NCI-H1930 (cell line): ENCODE results near the gene FANCG.

ENCODE experiments used
- DNase-seq, 2 experiments: peaks; one replicate each; lab custom pipeline; 2025; lab: John Stamatoyannopoulos, UW

Gene FANCG

GRCh38 chr9:35103660-35104191 lies 24.0 kb upstream of the FANCG start:
- no peak for DNase-seq

DNA sequence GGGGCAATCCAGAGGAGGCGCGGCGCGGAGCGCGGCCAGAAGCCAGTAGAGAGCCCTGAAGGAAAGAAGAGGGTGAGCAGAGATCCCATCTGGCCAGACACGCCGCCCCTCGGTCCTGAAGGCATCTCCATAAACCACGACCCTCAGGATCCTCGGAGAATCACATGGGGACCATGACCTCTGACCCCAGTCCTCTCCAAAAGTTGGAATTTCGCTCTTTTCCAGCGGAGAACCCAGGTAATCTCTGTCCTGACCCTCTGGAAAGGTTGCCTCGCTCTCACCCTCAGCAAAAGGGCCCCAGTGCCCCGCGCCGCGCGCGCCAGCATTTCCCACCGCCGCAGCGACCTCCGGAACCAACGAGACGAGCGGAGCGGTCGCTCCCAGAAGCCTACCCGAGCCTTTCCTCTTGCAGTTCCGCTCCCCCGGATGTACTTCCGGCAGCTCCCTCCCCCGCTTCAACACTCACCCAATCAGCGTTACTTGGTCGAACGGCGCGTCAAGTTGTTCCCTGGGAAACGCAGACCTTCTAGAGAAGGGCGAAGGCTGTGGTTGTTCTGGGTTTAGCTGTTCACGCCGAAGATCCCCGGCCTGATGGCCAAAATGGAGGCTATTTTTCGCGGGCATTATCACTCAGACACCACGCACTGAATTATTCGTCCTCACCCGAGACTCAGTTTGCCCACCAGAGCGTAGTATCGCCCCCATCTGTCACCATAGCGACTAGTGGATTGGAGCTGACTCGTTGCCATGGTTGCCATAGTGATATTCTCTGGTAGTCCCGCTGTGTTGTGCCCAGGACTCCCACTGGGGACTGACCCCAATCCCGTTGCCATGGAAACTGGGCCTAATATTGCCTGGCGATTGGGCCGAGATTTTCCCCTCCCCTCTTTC lies 23.3 kb upstream of the FANCG start, which contains the start of gene STOML2:
Gene STOML2 (minus strand): TSS at position 363 of the 891 bp plus-strand sequence. CDS start 37 bp downstream, at position 326.
- peak; percentile 93 to 95 for DNase-seq

- DNase-seq: no peak
Measured at GRCh38 chr9:35102465-35102768, 22.7 kb upstream of the FANCG start.

DNA sequence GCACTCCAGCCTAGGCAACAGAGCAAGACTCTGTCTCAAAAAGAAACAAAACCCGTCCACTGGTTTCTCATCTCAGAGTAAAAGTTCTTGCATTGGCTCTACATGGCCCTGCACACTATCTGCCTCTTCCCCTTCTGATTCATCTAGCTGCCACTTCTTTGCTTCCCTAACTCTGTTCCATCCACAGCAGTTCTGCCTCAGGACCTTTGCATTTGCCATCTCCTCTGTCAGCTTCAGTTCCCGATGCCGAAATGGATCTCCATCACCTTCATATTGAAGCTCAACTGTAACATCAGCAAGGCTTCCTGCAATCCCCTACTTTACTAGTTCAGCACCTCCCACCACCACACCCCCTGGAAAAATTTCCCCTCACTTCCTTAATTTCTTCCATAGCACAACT lies 17.8 kb upstream of the FANCG start:
- no peak for DNase-seq

DNA sequence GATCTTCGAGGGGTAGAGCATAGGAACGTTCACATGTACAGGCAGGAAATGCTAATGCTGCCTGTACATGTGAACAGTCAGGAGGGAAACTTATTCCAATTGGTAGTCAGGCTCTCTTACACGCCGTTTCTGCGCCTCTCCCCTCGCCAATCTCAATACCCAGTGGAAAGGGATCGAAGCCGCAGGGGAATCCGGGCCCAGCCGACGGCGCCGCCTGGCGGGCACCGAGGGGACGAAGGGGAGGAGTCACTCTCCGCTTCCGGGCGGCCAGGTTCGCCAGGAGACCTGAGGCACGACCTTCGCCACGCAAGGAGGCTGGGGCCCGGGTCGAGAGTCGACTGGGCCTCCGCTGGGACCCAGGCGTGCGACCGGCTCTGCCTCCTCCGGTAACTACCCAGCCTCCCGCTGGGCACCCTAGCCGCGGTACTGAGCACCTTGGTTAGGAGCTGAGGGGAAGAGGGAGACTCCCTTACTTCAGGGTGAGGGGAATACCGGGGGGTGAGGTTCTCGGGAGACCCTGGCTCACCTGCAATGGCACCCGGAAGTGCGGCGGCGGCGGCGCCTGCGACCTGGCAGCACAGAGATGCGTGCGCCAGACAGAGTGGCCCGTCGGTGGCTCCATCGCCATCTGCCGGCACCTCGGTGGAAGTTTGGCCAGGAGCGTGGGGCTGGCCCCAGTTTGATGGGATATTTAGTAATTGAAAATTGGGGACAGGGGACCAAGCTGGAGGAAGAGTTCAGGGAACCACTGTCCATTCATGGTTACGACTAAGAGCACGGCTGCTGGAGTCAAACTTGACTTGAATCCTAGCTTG lies 16.5 kb upstream of the FANCG start, which contains the start of gene PIGO:
Gene PIGO (minus strand): TSS at position 557 of the 815 bp plus-strand sequence. CDS start 1,026 bp downstream, outside the sequence.
- DNase-seq: peak; percentile 86 to 90

DNA sequence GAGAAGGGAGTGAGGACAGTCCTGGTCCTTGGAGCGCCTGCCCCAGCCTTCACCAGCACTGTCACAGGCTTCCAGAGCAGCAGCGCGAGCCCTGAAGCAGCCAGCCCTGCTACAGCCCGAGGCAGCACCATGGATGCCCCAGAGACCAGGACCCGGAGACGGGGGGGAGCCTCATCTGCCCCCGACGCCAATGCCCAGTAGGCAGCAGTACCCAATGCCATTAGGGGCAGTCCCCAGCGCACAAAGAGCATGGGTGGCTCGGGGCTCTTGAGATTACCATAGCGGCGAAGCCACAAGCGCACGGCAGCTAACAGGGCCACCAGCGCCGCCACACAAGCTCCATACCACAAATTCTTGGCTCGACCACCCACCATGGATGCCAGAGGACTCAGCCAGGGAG lies 11.8 kb upstream of the FANCG start:
- DNase-seq: no peak

DNA sequence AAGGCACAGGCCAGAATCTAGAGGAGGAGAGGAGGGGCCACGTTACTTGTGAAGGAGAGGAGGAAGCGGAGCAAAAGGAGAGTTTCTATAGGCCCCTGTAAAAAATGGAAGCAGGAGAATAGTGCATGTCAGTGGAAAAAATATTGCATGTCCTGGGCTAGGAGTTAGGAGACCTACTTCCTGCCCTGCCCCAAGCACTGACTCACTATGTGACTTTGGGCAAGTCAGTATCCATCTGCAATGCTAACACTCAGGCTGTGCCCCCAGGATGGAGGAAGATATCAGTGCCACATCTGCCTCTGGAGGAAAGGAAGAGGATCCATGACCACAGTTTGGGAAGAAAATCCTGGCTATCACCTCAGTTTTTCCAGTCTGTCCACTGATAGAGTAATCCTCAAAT lies 9.7 kb upstream of the FANCG start:
- DNase-seq: no peak

- no peak for DNase-seq
Measured at GRCh38 chr9:35085078-35085477, 5.3 kb upstream of the FANCG start.

GRCh38 chr9:35079041-35079425 lies 709 bp downstream of the FANCG start:
- no peak for DNase-seq

DNA sequence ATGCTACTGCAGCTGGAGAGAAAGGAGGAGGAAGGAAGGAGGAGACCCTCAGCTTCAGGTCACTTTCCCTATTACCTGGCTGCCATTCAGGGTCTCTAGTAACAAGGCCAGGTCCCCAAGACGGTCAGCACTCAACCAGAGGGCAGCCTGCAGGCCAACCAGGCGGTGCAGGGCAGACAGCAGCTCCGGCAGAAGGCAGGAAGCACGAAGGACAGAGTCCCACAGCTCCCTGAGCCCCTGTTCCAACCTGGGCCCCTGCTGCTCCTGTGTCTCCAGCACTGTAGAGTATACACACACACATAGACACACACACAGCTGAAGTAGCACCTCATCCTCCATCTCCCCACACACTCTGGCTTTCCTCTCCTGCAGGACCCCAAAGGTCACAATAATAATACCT lies 1.7 kb downstream of the FANCG start:
- DNase-seq: no peak

DNA sequence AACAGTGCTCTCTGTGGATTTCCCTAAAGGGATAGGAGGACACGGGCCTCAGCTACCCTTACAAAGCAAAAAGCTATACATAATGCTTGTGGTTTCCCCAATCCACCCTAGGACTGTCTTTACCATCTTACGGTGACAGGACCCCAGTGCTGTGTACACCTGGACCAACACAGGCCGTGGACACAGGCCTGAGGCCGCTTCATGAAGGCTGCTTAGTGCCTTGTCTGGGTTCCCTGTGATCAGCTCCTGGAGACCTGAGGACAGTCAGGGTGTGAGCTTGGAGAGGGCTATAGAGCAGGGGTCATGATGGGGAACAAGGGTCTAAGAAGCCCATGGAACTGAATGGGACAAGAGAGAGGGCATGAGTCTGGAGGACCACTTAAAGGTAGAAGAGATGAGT lies 2.9 kb downstream of the FANCG start:
- no peak for DNase-seq

GRCh38 chr9:35075358-35075757 lies 4.4 kb downstream of the FANCG start:
- no peak for DNase-seq

- DNase-seq: no peak
Measured at GRCh38 chr9:35074791-35075190, 5.0 kb downstream of the FANCG start.

- DNase-seq: no peak
Measured at GRCh38 chr9:35074141-35074540, 5.6 kb downstream of the FANCG start.

GRCh38 chr9:35073279-35073612 lies 6.5 kb downstream of the FANCG start:
- DNase-seq: no peak

DNA sequence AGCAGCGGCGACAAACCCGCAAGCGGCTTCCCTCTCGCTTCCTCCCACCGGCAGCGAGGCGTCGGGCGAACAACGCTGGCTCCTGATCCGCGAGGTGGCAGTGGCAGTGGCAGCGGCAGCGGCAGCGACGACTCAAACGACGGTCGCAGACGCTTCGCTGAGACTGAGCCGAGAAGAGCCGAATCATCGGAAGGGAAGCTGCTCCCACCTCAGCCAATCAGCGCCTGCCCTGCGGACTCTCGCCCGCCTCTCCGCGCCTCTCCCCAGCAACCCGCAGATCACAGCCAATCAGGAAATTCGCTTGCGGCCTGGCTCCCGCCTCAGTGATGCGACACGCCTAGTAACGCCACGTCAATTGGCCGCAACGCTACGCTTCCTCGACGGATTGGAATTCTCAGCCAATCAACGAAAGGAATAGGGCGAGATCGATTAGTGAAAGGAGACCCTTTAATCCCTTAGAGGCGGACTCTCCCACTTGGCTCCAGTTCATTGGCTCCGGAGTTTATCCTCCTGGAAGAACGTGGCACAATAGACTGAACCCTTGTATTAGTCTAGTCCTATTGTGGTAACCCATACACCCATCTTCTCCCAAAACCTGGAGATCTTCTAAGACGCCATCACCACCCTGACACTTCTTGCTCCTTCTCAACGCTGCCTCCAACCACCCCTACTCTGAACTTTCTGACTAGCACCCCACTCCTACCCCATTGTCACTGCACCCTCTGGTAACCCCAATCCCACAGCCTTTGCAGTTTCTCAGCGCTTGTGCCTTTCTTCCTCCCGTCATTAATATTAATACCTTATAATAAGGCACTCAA lies 7.1 kb downstream of the FANCG start, which contains the start of gene VCP:
Gene VCP (minus strand): TSS at position 165 of the 818 bp plus-strand sequence. CDS start 272 bp downstream, outside the sequence.
- DNase-seq: peak; percentile 99

DNA sequence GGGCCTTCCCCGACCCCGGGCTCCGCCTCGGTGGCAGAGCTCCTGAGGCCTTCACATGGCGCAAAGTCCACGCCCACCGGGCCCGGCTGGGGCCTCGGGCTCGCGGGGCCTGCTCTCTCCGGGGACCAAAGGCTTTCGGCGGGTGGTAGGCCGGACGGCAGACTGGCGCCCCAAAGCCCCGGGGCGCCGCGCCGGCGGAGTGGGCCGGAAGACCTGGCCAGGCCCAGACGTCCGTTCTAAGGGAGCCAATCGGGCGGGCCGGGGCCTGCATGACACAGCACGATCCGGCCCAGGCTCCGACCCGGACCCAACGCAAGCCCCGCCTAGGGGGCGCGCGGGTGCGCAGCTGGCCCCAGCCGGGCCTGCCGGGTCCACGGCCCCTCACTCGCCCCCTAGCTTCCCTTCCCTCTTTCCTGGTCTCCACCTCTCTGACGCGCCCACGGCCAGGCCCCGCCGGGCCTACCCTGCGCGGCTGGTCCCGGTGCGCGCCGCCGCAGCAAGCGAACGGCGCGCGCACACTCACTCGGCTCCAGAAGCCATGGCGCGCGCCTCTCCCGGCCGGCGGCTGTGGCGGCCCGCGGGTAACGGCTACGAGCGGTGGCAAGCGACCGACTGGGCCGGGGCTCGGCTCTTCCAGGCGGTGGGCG lies 7.8 kb downstream of the FANCG start:
- peak; percentile 68 to 82 for DNase-seq

GRCh38 chr9:35070823-35071813 lies 8.6 kb downstream of the FANCG start:
- no peak for DNase-seq

GRCh38 chr9:35069020-35069419 lies 10.7 kb downstream of the FANCG start:
- no peak for DNase-seq

DNA sequence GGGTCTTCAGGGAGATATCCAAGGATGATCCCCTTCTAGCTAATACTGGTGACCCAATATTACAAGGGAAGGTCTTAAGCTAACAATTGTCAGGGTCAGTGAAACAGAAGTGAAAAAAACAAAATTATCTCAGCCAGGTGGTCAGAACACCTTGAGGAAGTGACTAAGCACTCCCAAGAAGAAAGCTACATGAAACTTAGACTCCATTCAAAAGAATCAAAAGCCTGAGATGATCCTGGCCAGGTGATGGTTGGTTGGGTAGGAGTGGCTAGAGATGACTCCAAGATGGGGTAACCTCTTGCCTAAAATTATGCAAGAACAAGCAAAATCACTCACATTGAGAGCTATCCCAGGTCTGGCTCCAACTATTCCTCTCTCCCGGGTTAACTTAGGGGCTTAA lies 12.7 kb downstream of the FANCG start:
- no peak for DNase-seq
